Activated naive CD4-positive, alpha-beta T cell treated with anti-CD3 and anti-CD28 coated beads, Interleukin-2, amount 10 ng/mL, durations not matched to agents 5 hours and 36 hours (primary cell): ENCODE results near the gene ABCA13. TPM values are rescaled to one million over a fixed set of nuclear protein-coding genes. Genes with fewer than 3 reads are reported as not detected.

Experiments
- total RNA-seq, 2 experiments: library from RNA; stranded (reverse); gene quantifications; one replicate each; pipeline ENCODE4 v1.2.3, GENCODE V29; 2021

ABCA13 gene
- total RNA-seq, result under 1 TPM in 1 of 2 experiments, not detected in 1; 0.18 TPM

GRCh38 chr7:48171202-48171601, at the start of gene ABCA13:
TSS of gene ABCA13 (plus strand) at chr7:48171458. CDS start at chr7:48171484, 26 bp downstream.

Other genes starting within 250 kb of the ABCA13 start
- gene PKD1L1, start 223.0 kb upstream of the ABCA13 start, total RNA-seq, result under 1 TPM; 0.10 TPM
- 10 to 100 TPM; 34.8 to 35.8 TPM for gene HUS1, start 191.8 kb upstream of the ABCA13 start, total RNA-seq
- under 1 TPM in 1 of 2 experiments, not detected in 1; 0.98 TPM for gene SUN3, start 142.4 kb upstream of the ABCA13 start, total RNA-seq
- gene C7orf57, start 135.9 kb upstream of the ABCA13 start, total RNA-seq, result under 1 TPM in 1 of 2 experiments, not detected in 1; 0.28 TPM
- 100 to 1,000 TPM; 114 to 116 TPM for gene UPP1, start 82.2 kb upstream of the ABCA13 start, total RNA-seq